ENCODE data around the gene MRPL17.

DNA sequence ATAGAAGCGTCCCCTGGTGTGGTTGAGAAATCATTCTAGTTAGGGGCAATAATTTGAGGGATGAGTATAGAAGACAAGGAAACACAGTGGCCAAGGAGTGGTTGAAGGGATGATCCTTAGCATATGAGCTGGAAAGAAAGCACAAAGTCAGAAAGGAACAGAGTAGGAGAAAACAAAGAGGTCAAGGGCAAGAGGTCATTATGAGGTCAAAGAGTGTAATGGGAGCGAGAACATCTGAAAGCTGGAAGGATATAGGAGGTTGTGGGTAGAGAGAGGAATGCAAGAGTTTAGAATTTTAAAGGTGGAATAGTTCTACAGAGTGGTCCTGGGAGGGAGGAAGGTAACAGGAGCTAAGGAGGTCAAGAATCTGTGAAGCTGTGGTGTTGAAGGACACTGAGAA, 29.5 kb downstream of the MRPL17 start:
- TF ChIP-seq, protein P1, sequence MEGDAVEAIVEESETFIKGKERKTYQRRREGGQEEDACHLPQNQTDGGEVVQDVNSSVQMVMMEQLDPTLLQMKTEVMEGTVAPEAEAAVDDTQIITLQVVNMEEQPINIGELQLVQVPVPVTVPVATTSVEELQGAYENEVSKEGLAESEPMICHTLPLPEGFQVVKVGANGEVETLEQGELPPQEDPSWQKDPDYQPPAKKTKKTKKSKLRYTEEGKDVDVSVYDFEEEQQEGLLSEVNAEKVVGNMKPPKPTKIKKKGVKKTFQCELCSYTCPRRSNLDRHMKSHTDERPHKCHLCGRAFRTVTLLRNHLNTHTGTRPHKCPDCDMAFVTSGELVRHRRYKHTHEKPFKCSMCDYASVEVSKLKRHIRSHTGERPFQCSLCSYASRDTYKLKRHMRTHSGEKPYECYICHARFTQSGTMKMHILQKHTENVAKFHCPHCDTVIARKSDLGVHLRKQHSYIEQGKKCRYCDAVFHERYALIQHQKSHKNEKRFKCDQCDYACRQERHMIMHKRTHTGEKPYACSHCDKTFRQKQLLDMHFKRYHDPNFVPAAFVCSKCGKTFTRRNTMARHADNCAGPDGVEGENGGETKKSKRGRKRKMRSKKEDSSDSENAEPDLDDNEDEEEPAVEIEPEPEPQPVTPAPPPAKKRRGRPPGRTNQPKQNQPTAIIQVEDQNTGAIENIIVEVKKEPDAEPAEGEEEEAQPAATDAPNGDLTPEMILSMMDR (IDR thresholded peaks at IDR 0.05) = no peak
- TF ChIP-seq POLR2A (IDR thresholded peaks at IDR 0.05) (no peak), POLR2AphosphoS5 (IDR thresholded peaks at IDR 0.05) (no peak)

Measured in prostate gland (tissue), 2 donors.